ENCODE results near the gene WWC2.

- TF ChIP-seq CTCF (IDR thresholded peaks at IDR 0.05; ENCODE audit: insufficient read depth, low read length), result no peak
- no peak for TF ChIP-seq REST (IDR thresholded peaks at IDR 0.05; ENCODE audit: insufficient replicate concordance, low read depth)
- no peak for TF ChIP-seq POLR2AphosphoS5 (IDR thresholded peaks at IDR 0.05; ENCODE audit: low read depth)
- TF ChIP-seq SPI1 (IDR thresholded peaks at IDR 0.05; ENCODE audit: borderline replicate concordance, low read depth), result no peak
Measured at GRCh38 chr4:183057255-183057654, 41.8 kb upstream of the WWC2 start.

All from HL-60 (cell line).